ENCODE measurements around the gene PLIN4.
"Not testable (repeated sequence)": the region's sequence is repeated elsewhere in the genome, so short reads cannot be mapped to it uniquely, and the experiment has no call there.

PLIN4 gene, protein sequence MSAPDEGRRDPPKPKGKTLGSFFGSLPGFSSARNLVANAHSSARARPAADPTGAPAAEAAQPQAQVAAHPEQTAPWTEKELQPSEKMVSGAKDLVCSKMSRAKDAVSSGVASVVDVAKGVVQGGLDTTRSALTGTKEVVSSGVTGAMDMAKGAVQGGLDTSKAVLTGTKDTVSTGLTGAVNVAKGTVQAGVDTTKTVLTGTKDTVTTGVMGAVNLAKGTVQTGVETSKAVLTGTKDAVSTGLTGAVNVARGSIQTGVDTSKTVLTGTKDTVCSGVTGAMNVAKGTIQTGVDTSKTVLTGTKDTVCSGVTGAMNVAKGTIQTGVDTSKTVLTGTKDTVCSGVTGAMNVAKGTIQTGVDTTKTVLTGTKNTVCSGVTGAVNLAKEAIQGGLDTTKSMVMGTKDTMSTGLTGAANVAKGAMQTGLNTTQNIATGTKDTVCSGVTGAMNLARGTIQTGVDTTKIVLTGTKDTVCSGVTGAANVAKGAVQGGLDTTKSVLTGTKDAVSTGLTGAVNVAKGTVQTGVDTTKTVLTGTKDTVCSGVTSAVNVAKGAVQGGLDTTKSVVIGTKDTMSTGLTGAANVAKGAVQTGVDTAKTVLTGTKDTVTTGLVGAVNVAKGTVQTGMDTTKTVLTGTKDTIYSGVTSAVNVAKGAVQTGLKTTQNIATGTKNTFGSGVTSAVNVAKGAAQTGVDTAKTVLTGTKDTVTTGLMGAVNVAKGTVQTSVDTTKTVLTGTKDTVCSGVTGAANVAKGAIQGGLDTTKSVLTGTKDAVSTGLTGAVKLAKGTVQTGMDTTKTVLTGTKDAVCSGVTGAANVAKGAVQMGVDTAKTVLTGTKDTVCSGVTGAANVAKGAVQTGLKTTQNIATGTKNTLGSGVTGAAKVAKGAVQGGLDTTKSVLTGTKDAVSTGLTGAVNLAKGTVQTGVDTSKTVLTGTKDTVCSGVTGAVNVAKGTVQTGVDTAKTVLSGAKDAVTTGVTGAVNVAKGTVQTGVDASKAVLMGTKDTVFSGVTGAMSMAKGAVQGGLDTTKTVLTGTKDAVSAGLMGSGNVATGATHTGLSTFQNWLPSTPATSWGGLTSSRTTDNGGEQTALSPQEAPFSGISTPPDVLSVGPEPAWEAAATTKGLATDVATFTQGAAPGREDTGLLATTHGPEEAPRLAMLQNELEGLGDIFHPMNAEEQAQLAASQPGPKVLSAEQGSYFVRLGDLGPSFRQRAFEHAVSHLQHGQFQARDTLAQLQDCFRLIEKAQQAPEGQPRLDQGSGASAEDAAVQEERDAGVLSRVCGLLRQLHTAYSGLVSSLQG (N-terminal part only)

DNA sequence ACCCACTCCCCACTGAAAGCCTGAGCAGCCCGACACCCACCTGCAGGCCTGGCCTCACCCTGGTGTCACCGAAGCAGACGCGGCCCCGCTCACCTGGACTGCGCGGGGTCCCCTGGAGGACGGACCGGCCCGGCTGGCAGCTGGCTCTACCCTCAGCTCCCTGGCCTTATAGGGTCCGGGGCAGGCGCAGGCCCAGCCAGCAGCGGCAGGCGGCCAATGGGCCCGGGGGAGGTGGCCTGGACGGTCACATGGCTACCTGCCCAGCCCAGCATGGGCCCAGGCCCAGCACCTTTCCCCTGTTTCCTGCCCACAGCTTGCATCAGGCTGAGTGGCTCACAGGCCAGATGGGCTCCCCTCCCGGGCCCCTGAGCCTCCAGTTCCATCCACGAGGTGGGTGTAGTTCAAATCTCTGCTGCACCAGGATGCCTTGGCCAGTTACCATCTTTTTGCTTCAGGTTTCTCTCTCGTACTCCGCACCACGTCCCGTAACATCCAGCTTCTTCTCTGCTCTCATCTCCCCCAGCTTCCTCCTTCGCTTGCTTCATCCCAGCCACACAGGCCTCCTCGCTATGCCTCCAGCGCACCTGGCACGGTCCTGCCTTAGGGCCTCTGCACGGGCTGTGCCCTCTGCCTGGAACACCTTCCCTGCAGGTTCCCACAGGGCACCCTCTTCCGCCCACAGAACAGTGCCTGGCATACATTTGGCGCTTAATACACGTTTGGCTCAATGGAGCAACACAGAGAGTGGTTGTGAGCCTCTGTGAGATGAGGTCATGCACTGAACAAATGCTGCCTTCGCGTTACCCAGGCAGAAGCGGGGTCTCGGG is at the start of gene PLIN4:
TSS of gene PLIN4 (minus strand) at position 142 of the 827 bp plus-strand sequence. CDS start 214 bp downstream, outside the sequence.
- TF ChIP-seq ZFX (IDR thresholded peaks at IDR 0.05; ENCODE audit: borderline replicate concordance): no peak
- TF ChIP-seq, protein P1, sequence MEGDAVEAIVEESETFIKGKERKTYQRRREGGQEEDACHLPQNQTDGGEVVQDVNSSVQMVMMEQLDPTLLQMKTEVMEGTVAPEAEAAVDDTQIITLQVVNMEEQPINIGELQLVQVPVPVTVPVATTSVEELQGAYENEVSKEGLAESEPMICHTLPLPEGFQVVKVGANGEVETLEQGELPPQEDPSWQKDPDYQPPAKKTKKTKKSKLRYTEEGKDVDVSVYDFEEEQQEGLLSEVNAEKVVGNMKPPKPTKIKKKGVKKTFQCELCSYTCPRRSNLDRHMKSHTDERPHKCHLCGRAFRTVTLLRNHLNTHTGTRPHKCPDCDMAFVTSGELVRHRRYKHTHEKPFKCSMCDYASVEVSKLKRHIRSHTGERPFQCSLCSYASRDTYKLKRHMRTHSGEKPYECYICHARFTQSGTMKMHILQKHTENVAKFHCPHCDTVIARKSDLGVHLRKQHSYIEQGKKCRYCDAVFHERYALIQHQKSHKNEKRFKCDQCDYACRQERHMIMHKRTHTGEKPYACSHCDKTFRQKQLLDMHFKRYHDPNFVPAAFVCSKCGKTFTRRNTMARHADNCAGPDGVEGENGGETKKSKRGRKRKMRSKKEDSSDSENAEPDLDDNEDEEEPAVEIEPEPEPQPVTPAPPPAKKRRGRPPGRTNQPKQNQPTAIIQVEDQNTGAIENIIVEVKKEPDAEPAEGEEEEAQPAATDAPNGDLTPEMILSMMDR (IDR thresholded peaks at IDR 0.05): no peak
- no peak within 1 kb of the TSS for H3K27ac ChIP-seq

DNA sequence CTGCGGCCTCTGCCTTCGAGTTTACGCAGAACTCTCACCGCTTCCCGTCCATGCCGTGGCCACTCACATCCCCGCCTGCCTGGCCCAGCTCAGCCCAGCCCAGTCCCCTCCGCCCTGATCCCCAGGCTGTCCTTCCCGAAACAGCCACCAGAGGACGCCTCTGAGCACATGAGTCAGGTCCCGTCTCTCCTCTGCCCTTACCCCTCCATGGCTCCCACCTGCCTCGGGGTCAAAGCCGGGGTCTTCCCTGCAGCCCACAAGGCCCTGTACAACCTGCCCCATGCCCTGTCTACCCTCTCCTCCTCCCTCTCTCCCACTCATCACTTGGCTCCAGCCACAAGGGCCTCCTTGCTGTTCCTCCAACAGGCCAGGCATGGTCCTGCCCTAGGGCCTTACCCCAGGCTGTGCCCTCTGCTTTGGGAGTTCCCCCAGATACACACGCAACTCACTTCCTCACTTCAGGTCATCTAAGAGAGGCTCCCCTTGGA is 49.3 kb upstream of the PLIN4 start:
- TF ChIP-seq, protein P1 (IDR thresholded peaks at IDR 0.05): peak; percentile 97
- TF ChIP-seq ZFX (IDR thresholded peaks at IDR 0.05; ENCODE audit: borderline replicate concordance): no peak
- no peak overlapping the region for H3K27ac ChIP-seq

DNA sequence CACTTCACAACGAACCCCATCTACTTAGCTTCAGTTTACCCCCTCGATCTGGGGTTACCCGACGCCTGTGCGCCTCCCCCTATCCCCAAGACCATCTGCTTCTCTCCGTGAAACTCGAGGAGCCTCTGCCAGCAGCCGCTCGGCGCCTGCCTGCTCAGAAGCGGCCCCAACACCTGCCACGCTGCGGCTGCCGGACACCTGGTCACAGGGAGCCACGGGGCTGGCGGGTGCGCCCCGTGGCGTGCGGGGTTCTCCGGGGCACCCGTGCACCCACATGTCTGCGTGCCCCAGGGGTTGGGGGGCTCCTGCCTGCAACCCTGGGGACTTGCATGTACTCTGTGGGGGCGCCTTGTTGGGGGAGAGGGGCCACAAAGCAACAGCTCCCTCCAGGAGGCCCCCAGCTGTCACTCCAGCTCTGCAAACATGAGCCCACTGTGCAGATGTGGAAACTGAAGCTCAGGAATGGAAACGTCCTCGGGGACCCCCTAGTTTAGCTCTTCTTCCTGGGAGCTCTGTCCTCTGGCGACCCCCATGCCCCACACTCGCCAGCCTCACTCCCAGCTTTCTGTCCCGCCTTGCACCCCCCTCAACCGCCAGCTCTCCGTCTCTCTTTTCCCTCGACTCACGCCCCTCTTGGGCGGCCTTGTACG is 48.2 kb upstream of the PLIN4 start:
- no peak overlapping the region for H3K27ac ChIP-seq
- no peak for TF ChIP-seq ZFX (IDR thresholded peaks at IDR 0.05; ENCODE audit: borderline replicate concordance)
- TF ChIP-seq, protein P1 (IDR thresholded peaks at IDR 0.05): no peak

DNA sequence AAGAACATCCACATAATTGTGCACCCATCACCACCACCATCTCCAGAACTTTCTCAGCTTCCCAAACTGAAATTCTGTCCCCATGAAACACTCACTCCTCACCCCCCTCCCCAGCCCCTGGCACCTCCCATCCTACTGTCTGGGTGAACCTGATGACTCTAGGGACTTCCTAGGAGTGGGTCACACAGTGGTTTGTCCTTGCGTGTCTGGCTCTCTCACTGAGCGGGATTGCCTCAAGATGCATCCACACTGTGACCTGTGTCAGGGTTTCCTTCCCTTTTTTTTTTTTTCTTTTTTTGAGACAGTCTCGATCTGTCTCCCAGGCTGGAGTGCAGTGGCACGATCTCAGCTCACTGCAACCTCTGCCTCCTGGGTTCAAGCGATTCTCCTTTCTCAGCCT is 45.3 kb upstream of the PLIN4 start:
- H3K27ac ChIP-seq: not testable (repeated sequence)

DNA sequence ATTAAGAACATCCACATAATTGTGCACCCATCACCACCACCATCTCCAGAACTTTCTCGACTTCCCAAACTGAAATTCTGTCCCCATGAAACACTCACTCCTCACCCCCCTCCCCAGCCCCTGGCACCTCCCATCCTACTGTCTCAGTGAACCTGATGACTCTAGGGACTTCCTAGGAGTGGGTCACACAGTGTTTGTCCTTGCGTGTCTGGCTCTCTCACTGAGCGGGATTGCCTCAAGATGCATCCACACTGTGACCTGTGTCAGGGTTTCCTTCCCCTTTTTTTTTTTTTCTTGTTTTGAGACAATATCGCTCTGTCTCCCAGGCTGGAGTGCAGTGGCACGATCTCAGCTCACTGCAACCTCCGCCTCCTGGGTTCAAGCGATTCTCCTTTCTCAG is 43.8 kb upstream of the PLIN4 start:
- H3K27ac ChIP-seq: not testable (repeated sequence)

DNA sequence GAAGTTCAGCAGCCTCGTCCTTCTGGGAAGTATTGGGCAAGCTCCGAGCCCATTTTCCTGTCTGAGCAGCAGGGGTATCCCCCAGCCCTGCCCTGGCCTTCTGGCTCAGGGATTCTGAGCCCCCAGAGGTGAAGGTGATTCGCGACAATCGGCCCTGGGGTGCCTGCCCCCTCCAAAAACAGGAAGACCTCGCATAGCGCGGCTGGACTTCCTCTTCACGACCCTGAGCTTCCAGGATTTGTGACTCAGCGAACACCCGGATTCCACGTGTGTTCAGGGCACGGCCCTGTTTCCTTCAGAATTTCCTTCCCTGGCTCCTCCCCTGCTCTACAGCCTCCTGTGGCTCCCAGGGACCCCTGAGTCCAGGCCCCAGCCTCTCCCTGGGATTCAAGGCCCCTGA is 41.3 kb upstream of the PLIN4 start, which contains the start of gene SEMA6B:
TSS of gene SEMA6B (minus strand) at position 116 of the 400 bp plus-strand sequence. CDS start 1,227 bp downstream, outside the sequence.
- H3K27ac ChIP-seq: no peak within 1 kb of the TSS
- no peak for TF ChIP-seq ZFX (IDR thresholded peaks at IDR 0.05; ENCODE audit: borderline replicate concordance)
- TF ChIP-seq, protein P1 (IDR thresholded peaks at IDR 0.05): no peak

All from 22Rv1 (cell line).